SH-SY5Y (cell line): Measurements from ENCODE around the gene ARHGAP26.

Experiments
- GATA2 ChIP-seq: IDR thresholded peaks from 2 replicates; pipeline ENCODE4 v1.6.1; 2011; ENCODE audit warnings: mild to moderate bottlenecking, low read depth, low read length
- GATA3 ChIP-seq: IDR thresholded peaks from 2 replicates; pipeline ENCODE4 v1.6.1; 2011; ENCODE audit warnings: low read depth, mild to moderate bottlenecking, low read length, moderate library complexity

ARHGAP26 gene

DNA sequence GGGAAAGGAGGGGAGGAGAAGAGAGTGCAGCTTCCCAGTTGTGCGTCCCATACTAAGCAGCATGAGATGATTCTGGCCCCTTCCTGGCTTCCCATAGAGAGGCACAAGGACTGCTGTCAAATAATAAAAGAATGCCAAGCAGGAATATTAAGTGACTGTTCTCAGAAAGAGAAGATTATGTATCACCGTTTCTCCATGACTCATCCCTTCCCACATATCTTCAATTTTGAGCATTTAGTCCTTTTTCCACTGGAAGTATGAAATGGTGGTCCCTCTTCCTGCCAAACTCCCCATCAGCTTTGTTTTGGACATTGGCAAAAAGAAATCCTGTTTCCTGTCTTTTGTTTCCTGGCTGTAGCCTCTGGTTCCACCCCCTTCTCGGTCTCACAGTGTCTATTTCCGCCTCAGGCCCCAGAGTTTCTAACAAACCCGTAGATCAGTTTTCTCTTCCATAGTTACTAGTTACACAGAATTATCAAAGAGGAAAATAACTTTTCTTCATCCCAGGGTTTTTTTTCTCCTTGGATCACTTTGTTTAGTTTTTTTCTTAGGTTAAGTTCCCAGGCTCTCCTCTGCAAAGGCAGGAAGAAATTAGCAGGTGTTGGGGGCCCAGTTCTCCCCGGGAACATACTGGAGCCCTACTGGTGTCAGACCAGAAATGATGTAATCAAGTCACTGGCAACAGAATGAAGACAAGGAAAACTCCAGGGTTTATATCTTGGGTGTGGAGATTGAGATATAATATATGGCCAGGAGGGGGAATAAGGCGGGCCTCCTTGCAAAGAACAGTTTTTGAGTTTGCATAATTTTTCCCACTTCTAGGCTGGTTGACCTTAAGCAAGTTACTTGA lies 26.4 kb upstream of the ARHGAP26 start:
- no peak for TF ChIP-seq GATA3
- no peak for TF ChIP-seq GATA2

GRCh38 chr5:142745268-142745667 lies 24.9 kb upstream of the ARHGAP26 start:
- TF ChIP-seq GATA3: no peak
- no peak for TF ChIP-seq GATA2

- peak; percentile 74 for TF ChIP-seq GATA2
- TF ChIP-seq GATA3: peak; percentile 70
Measured at GRCh38 chr5:142746532-142747433, 23.4 kb upstream of the ARHGAP26 start.

GRCh38 chr5:142748132-142748531 lies 22.0 kb upstream of the ARHGAP26 start:
- TF ChIP-seq GATA3 (no peak), GATA2 (no peak)

DNA sequence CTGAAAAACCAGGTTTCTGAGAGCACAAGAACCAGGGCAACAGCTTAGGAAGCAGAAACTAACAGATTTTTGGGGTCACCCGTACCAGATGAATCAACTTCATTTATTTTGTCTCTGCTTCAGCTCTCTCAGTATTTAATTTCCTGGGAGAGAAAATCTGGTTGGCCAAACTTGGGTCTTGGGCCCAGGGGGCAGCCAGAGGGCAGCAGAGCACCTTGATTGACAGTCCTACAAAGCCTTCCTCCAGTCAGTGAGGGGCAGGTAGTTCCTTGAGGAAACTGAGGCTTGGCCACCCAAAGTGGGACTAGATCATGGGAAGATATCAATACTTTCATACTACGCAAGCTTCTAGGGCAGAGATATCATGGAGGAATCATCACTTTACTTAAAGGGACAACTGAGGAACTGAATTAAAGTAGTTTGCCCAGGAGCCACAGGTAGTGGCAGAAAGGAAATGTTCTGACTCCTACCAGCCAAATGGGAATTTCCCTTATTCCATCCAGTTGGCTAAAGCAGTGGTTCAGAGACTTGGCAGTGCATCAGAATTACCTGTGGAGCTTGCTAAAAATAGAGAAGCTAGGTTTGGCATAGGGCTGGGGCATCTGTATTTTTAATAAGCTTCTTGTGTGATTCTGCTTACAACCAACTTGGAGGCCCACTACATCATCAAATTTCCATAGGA lies 21.5 kb upstream of the ARHGAP26 start:
- TF ChIP-seq GATA3 (no peak), GATA2 (no peak)

- TF ChIP-seq GATA2 (no peak), GATA3 (no peak)
Measured at GRCh38 chr5:142749321-142749720, 20.9 kb upstream of the ARHGAP26 start.

DNA sequence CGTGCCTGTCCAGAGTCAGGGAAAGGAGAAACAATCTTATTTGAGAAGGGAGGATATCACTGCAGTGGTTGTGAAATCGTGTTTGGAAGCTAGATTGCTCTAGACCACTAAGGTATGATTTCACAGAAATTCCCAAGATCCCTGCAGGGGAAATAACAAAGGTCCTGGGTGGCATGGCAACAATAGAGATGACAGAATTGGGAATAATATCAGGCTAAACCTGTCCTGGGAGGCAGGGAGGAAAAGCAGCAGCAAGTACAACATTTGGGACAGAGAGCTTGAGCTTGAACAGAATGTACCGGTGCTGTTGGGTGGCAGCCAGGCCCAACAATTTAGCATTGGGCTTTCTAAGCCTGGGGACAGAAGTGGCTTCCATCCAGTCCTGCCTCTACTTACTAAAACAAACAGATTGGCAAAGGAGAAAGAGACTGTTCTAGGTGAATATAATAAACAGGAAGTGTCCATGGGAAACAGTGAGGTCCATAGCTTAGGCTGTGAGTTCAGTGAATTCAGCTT lies 17.0 kb upstream of the ARHGAP26 start:
- TF ChIP-seq GATA3: no peak
- TF ChIP-seq GATA2: no peak

GRCh38 chr5:142754031-142754430 lies 16.1 kb upstream of the ARHGAP26 start:
- TF ChIP-seq GATA2 (no peak), GATA3 (no peak)

- TF ChIP-seq GATA3 (no peak), GATA2 (no peak)
Measured at GRCh38 chr5:142756576-142756975, 13.6 kb upstream of the ARHGAP26 start.

- no peak for TF ChIP-seq GATA3
- no peak for TF ChIP-seq GATA2
Measured at GRCh38 chr5:142757564-142757963, 12.6 kb upstream of the ARHGAP26 start.

GRCh38 chr5:142758062-142758795 lies 11.9 kb upstream of the ARHGAP26 start:
- no peak for TF ChIP-seq GATA2
- TF ChIP-seq GATA3: no peak

DNA sequence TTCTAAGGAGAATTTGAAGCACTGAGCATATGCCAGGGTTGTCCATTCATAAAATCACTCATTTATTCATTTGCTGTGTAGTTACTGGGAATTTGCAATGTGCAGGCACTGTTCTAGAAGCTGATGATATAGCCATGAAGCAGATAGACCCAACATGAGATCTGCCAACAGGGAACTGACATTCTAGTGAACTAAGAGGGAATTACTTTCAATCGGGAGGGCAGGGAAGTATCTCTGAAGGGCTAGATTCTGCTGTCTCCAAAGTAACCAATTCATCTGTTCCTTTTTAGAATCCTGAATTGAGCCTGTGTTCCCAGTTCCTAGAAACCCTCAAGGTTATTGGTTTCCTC lies 11.4 kb upstream of the ARHGAP26 start:
- TF ChIP-seq GATA3 (no peak), GATA2 (no peak)

DNA sequence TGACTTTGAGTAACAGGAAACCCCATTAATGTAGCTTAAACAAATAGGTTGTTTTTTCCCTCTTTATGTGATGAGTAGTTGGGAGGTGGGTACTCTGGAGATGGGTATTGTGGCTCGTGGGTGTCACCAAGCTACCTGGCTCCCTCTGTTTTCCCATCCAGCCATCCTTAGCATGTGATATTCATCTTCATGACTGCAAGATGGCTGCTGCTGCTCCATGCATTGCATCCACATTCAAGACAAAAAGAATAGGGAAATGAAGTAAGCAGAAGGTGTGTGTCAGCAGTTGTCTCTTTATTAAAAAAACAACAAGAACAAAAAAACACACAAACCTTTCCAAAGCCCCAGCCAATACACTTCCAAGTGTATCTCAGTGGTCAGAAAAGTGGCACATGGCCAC lies 6.5 kb upstream of the ARHGAP26 start:
- TF ChIP-seq GATA2 (no peak), GATA3 (no peak)

- TF ChIP-seq GATA3 (no peak), GATA2 (no peak)
Measured at GRCh38 chr5:142767178-142767577, 3.0 kb upstream of the ARHGAP26 start.
